Measurements from ENCODE around the gene MKRN2OS. TPM values are rescaled to one million over a fixed set of nuclear protein-coding genes. Genes with fewer than 3 reads are reported as not detected.

The MKRN2OS gene
- total and polyA plus RNA-seq, 10 of the 15 experiments (the other 5 are each of a cell fraction or from before 2014, with no cell fraction given), result 0.20 to 1.0 (median 0.40) TPM; not detected in 4

DNA sequence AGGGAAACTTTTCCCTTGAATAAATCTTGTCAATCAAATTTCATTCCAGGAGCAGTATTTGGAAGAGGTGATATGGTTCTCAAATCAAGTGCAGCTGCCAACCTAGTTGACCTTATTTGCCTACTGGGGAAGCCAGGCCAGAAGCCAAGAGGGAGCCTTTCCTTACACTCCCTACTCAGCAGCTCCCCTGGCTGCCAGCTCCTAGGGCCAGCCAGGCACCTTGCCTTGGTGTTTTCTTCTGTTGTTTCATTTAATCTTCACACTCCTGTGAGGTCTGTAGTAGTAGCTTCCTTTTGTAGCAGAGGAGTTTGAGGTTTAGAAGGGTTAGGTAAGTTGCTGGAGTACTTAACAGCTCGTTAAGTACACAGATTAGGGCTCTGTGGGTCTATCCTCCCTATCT is 22.6 kb downstream of the MKRN2OS start:
- SMC1A ChIA-PET (ENCODE audit: uncharacterized antibody, unreplicated experiment), result interaction anchor here (1.6 kb wide), 1 partner anchor 9 kb away, joined by 3 read pairs; no protein-coding TSS in a partner anchor
- no peak for DNase-seq (ENCODE audit: low read depth, low spot score)
- CTCF ChIA-PET, result interaction anchor here (1.3 kb wide), 1 partner anchor 43 kb away, joined by 6 read pairs; no protein-coding TSS in a partner anchor

More for the DNA sequence above, 22.6 kb downstream of the MKRN2OS start:
- ChIA-PET RAD21 (ENCODE audit: unreplicated experiment) (no interaction called here), POLR2A (interaction anchor here (0.6 to 1.0 kb wide), 2 partner anchors 10 to 1381 kb away, joined by 3 read pairs; no protein-coding TSS in a partner anchor)
- Histone ChIP-seq H3K9me3 (replicated peaks; ENCODE audit: control insufficient read depth, insufficient read depth, low read length) (no peaks in the 10 kb centered on the region), H3K4me3 (no peak overlapping the region), H3K36me3 (ENCODE audit: control insufficient read depth in 2 of 2, insufficient read depth in 2 of 2, low read length in 1 of 2) (peaks cover 0 to 2% of the 10 kb centered on the region in 2 experiments; a peak in 2 of 4 replicates), H2AFZ (ENCODE audit: control insufficient read depth, low read depth, low read length) (no peak overlapping the region), H3K27me3 (replicated peaks in 1 of 2; ENCODE audit: control insufficient read depth in 2 of 2, insufficient read depth in 2 of 2, low read length in 1 of 2) (no peaks in the 10 kb centered on the region), H3K4me1 (ENCODE audit: control insufficient read depth, insufficient read depth, low read length) (no peaks in the 10 kb centered on the region), H3K9ac (ENCODE audit: control insufficient read depth, insufficient read depth, low read length) (no peak overlapping the region), H3K27ac (ENCODE audit: control insufficient read depth, insufficient read depth) (no peak overlapping the region), H4K20me1 (ENCODE audit: control insufficient read depth, insufficient read depth) (no peaks in the 10 kb centered on the region), H3K4me2 (ENCODE audit: control insufficient read depth, insufficient read depth) (no peak overlapping the region), H3K79me2 (ENCODE audit: control insufficient read depth, insufficient read depth, low read length) (no peaks in the 10 kb centered on the region)
- intact Hi-C loops (cut with micrococcal nuclease; ENCODE audit: unreplicated experiment) (no loop called here), in situ Hi-C loops (cut with MboI) (no loop called here)
- ATAC-seq, result no peak
- FAIRE-seq, result no peak
- WGBS (ENCODE audit: insufficient coverage, insufficient replicate concordance, low lambda C conversion rate, missing lambda C conversion rate), result 89% methylated on average over 1 of the region's 1 CpG
- no TSS peak for BruUV-seq (replicated peaks)
- TF ChIP-seq HCFC1 (IDR thresholded peaks at IDR 0.05; ENCODE audit: low read length) (no peak), CREM (IDR thresholded peaks at IDR 0.05; ENCODE audit: low read depth) (no peak), RELA (IDR thresholded peaks at IDR 0.05; ENCODE audit: borderline replicate concordance, partially characterized antibody) (no peak), SPI1 (IDR thresholded peaks at IDR 0.05; ENCODE audit: borderline replicate concordance, insufficient read depth, low read depth, low read length) (no peak), POLR2AphosphoS5 (IDR thresholded peaks at IDR 0.05; ENCODE audit: low read length) (no peak), RELB (IDR thresholded peaks at IDR 0.05; ENCODE audit: low read depth) (no peak), GABPA (IDR thresholded peaks at IDR 0.05; ENCODE audit: low read depth) (no peak), NR2C1 (IDR thresholded peaks at IDR 0.05) (no peak), MYC (IDR thresholded peaks at IDR 0.05; ENCODE audit: insufficient read depth, insufficient read length, insufficient replicate concordance, low read length, severe bottlenecking) (no peak), CUX1 (IDR thresholded peaks at IDR 0.05; ENCODE audit: insufficient replicate concordance, low read depth, low read length) (no peak), LARP7 (IDR thresholded peaks at IDR 0.05) (no peak), CBX3 (IDR thresholded peaks at IDR 0.05; ENCODE audit: borderline replicate concordance, low read depth) (no peak), ZNF217 (IDR thresholded peaks at IDR 0.05) (no peak)
